Type B pancreatic cell (in vitro differentiated cells): Measurements from ENCODE around the gene TANGO6. TPM values are rescaled to one million over a fixed set of nuclear protein-coding genes. Genes with fewer than 3 reads are reported as not detected.

ENCODE experiments used
- DNase-seq: peaks from one replicate; pipeline ENCODE4 v3.0.0; 2021; ENCODE audit warnings: mixed read lengths; ENCODE audit not compliant: unreplicated experiment; ENCODE audit errors: extremely low spot score
- H3K27ac Mint-ChIP-seq: 2 replicates; pipeline ENCODE4 v1.8.0; 2021; ENCODE audit warnings: mild to moderate bottlenecking, mixed read lengths
- H3K27me3 Mint-ChIP-seq: 2 replicates; pipeline ENCODE4 v1.8.0; 2021; ENCODE audit warnings: mixed read lengths
- H3K36me3 Mint-ChIP-seq: 2 replicates; pipeline ENCODE4 v1.8.0; 2021; ENCODE audit warnings: mixed read lengths
- H3K4me1 Mint-ChIP-seq: one replicate; pipeline ENCODE4 v1.8.0; 2021; ENCODE audit warnings: mixed read lengths; ENCODE audit not compliant: unreplicated experiment
- H3K4me3 Mint-ChIP-seq: 2 replicates; pipeline ENCODE4 v1.8.0; 2021; ENCODE audit warnings: mild to moderate bottlenecking, mixed read lengths
- H3K9me3 Mint-ChIP-seq: 2 replicates; pipeline ENCODE4 v1.8.0; 2021; ENCODE audit warnings: mixed read lengths
- CTCF ChIP-seq: fragments of 200-600 bp; sonication (generic); conservative IDR thresholded peaks from 2 replicates; pipeline ENCODE4 v1.5.0; 2021; ENCODE audit warnings: antibody characterized with exemption, mild to moderate bottlenecking
- total RNA-seq: library from RNA; stranded (reverse); gene quantifications from 2 replicates; pipeline ENCODE4 v1.2.1, GENCODE V29; 2021; ENCODE audit warnings: low replicate concordance

Gene TANGO6
- total RNA-seq, 1 donor from 2014 or later = 13.0 TPM

DNA sequence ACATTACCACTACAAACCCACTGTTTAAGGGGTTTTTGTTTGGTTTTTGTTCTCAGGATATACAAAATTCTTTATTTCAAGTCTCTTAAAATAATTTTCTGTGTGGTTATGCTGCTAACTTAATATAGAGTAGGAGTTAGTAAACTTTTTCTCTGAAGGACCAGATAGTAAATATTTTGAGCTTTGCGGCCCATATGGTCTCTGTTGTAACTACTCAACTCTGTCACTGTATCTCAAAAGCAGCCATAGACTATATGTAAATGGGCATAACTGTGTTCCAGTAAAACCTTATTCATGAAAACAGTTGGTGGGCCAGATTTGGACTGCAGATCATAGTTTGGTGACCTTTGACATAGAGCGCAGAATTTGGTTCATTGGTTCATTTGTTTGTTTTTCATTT is 7.2 kb downstream of the TANGO6 start:
- no peak for TF ChIP-seq CTCF
- H3K9me3 Mint-ChIP-seq = no peaks in the 10 kb centered on the region
- no peaks in the 10 kb centered on the region for H3K27me3 Mint-ChIP-seq
- H3K4me1 Mint-ChIP-seq = peaks cover 3% of the 10 kb centered on the region
- H3K27ac Mint-ChIP-seq = no peak overlapping the region
- no peaks in the 10 kb centered on the region for H3K36me3 Mint-ChIP-seq
- no peak overlapping the region for H3K4me3 Mint-ChIP-seq
- no peak for DNase-seq

DNA sequence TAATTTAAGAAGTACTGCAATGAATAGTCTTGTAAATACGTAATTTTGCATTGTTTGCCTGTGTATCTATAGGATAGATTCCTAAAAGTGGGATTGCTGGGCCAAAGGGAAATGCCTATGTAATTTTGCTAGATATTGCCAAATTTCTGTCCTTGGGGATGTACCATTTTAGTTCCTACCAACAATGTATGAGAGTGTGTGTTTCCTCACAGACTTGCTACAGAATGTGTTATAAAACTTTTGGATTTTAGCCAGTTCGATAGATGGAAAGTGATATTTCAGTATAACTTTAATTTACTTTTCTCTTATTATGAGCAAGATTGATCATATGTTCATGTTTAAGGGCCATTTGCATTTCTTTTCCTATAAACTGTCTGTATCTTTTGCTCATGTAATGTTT is 8.3 kb downstream of the TANGO6 start:
- Mint-ChIP-seq H3K4me1 (peaks cover 3% of the 10 kb centered on the region), H3K27me3 (no peaks in the 10 kb centered on the region), H3K4me3 (no peak overlapping the region), H3K27ac (no peak overlapping the region), H3K9me3 (no peaks in the 10 kb centered on the region), H3K36me3 (no peaks in the 10 kb centered on the region)
- no peak for TF ChIP-seq CTCF
- no peak for DNase-seq

DNA sequence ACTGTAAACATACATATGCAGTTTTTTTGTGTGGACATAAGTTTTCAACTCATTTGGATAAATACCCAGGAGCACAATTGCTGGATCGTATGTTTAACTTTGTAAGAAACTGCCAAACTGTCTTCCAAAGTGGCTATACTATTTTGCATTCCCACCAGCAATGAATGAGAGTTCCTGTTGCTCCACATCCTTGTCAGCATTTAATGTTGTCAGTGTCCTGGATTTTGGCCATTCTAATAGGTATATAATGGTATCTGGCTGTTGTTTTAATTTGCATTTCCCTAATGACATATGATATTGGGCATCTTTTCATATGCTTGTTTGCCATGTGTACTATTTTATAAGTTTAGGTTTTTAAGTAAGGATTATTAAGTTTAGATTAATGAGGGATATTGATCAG is 14.1 kb downstream of the TANGO6 start:
- no peaks in the 10 kb centered on the region for H3K27me3 Mint-ChIP-seq
- peaks cover 3% of the 10 kb centered on the region for H3K36me3 Mint-ChIP-seq
- no peak for DNase-seq
- H3K9me3 Mint-ChIP-seq = no peaks in the 10 kb centered on the region
- TF ChIP-seq CTCF = no peak
- no peak overlapping the region for H3K27ac Mint-ChIP-seq
- H3K4me1 Mint-ChIP-seq = no peaks in the 10 kb centered on the region
- no peak overlapping the region for H3K4me3 Mint-ChIP-seq

- H3K27ac Mint-ChIP-seq = no peak overlapping the region
These were observed 16.5 kb downstream of the TANGO6 start for GRCh38 chr16:68859828-68860227.

GRCh38 chr16:68860978-68861892 is 17.9 kb downstream of the TANGO6 start:
- no peak overlapping the region for H3K27ac Mint-ChIP-seq
- H3K9me3 Mint-ChIP-seq = no peaks in the 10 kb centered on the region
- H3K4me1 Mint-ChIP-seq = no peaks in the 10 kb centered on the region
- no peaks in the 10 kb centered on the region for H3K27me3 Mint-ChIP-seq
- H3K36me3 Mint-ChIP-seq = peaks cover 3% of the 10 kb centered on the region
- DNase-seq = no peak
- H3K4me3 Mint-ChIP-seq = no peak overlapping the region
- no peak for TF ChIP-seq CTCF

More at GRCh38 chr16:68859828-68860227, 16.5 kb downstream of the TANGO6 start:
- H3K4me1 Mint-ChIP-seq = no peaks in the 10 kb centered on the region
- peaks cover 3% of the 10 kb centered on the region for H3K36me3 Mint-ChIP-seq
- H3K9me3 Mint-ChIP-seq = no peaks in the 10 kb centered on the region
- no peak for TF ChIP-seq CTCF
- H3K4me3 Mint-ChIP-seq = no peak overlapping the region
- no peak for DNase-seq
- no peaks in the 10 kb centered on the region for H3K27me3 Mint-ChIP-seq
